OCI-LY3 (cell line): ENCODE results near the gene PRR30.

Source experiments
- EZH2phosphoT487 ChIP-seq: fragments of 200-600 bp; shearing (Covaris generic); IDR thresholded peaks from 2 replicates; pipeline ENCODE4 v1.6.1; 2018; ENCODE audit warnings: antibody characterized with exemption, mixed run types, low read depth
- TF ChIP-seq, protein P1 (sequence below): fragments of 200-600, 300-600 bp; sonication (generic); IDR thresholded peaks from 2 replicates; pipeline ENCODE4 v1.5.1; 2014; ENCODE audit warnings: antibody characterized with exemption, low read length, low read depth

- TF ChIP-seq, protein P1, sequence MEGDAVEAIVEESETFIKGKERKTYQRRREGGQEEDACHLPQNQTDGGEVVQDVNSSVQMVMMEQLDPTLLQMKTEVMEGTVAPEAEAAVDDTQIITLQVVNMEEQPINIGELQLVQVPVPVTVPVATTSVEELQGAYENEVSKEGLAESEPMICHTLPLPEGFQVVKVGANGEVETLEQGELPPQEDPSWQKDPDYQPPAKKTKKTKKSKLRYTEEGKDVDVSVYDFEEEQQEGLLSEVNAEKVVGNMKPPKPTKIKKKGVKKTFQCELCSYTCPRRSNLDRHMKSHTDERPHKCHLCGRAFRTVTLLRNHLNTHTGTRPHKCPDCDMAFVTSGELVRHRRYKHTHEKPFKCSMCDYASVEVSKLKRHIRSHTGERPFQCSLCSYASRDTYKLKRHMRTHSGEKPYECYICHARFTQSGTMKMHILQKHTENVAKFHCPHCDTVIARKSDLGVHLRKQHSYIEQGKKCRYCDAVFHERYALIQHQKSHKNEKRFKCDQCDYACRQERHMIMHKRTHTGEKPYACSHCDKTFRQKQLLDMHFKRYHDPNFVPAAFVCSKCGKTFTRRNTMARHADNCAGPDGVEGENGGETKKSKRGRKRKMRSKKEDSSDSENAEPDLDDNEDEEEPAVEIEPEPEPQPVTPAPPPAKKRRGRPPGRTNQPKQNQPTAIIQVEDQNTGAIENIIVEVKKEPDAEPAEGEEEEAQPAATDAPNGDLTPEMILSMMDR, result no peak
- TF ChIP-seq EZH2phosphoT487, result no peak
These were observed 20.1 kb upstream of the PRR30 start for GRCh38 chr2:27159271-27159670.
